GM18508 (cell line): ENCODE results near the gene SLC9C2.
"Not testable (repeated sequence)": the region's sequence is repeated elsewhere in the genome, so short reads cannot be mapped to it uniquely, and the experiment has no call there.

Experiments used
- ATAC-seq: cut with Tn5 transposase; IDR thresholded peaks from one replicate; pipeline ENCODE4 v1.9.1; 2021; ENCODE audit warnings: moderate number of reproducible peaks; ENCODE audit not compliant: insufficient read depth, unreplicated experiment

Gene SLC9C2

GRCh38 chr1:173532237-173532636, 70.6 kb downstream of the SLC9C2 start:
- no peak for ATAC-seq

GRCh38 chr1:173530795-173531693, 71.8 kb downstream of the SLC9C2 start:
- no peak for ATAC-seq

- no peak for ATAC-seq
Measured at GRCh38 chr1:173529106-173529505, 73.8 kb downstream of the SLC9C2 start.

- no peak for ATAC-seq
Measured at GRCh38 chr1:173527151-173527826, 75.6 kb downstream of the SLC9C2 start.

- ATAC-seq: no peak
Measured at GRCh38 chr1:173525926-173526325, 76.9 kb downstream of the SLC9C2 start.

- no peak for ATAC-seq
Measured at GRCh38 chr1:173523329-173523728, 79.5 kb downstream of the SLC9C2 start.

GRCh38 chr1:173520799-173521198, 82.1 kb downstream of the SLC9C2 start:
- no peak for ATAC-seq

GRCh38 chr1:173514503-173514902, 88.4 kb downstream of the SLC9C2 start:
- ATAC-seq: not testable (repeated sequence)

- no peak for ATAC-seq
Measured at GRCh38 chr1:173509797-173510196, 93.1 kb downstream of the SLC9C2 start.

GRCh38 chr1:173508541-173508940, 94.3 kb downstream of the SLC9C2 start:
- ATAC-seq: no peak

GRCh38 chr1:173507847-173508209, 95.0 kb downstream of the SLC9C2 start:
- ATAC-seq: no peak

GRCh38 chr1:173507205-173507846, 95.5 kb downstream of the SLC9C2 start:
- no peak for ATAC-seq

GRCh38 chr1:173506437-173506836, 96.4 kb downstream of the SLC9C2 start:
- ATAC-seq: no peak

GRCh38 chr1:173505391-173505790, 97.5 kb downstream of the SLC9C2 start:
- ATAC-seq: no peak

- ATAC-seq: no peak
Measured at GRCh38 chr1:173504268-173504667, 98.6 kb downstream of the SLC9C2 start.

GRCh38 chr1:173503391-173503790, 99.5 kb downstream of the SLC9C2 start:
- no peak for ATAC-seq

- ATAC-seq: no peak
Measured at GRCh38 chr1:173502104-173502503, 100.8 kb downstream of the SLC9C2 start.

GRCh38 chr1:173499729-173500128, 103.1 kb downstream of the SLC9C2 start:
- no peak for ATAC-seq

GRCh38 chr1:173496757-173497320, 106.0 kb downstream of the SLC9C2 start:
- ATAC-seq: no peak

- no peak for ATAC-seq
Measured at GRCh38 chr1:173495609-173496267, 107.1 kb downstream of the SLC9C2 start.
